ENCODE results near the gene ADAMTS17. TPM values are rescaled to one million over a fixed set of nuclear protein-coding genes. Genes with fewer than 3 reads are reported as not detected.

ADAMTS17 gene
- total and polyA plus RNA-seq, 8 donors = 4.2 to 16.4 (median 10.8) TPM

DNA sequence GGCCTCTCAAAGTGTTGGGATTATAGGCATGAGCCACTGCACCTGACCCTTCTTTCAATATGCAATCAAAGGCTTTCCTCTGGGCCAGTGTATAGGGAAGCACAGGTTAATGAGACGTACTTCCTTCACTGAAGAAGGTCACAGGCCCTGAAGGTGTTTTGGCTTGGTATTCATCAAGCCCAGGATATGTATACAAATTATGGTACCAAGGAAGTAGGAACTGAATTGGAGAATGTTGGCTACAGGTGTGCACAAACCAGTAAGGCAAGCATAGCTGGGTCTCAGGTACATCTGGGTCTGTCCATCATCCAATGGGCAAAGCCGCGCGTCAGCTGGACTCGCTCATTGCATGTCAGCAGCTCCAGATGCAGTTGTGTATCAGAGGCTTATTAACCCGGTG lies 237.9 kb downstream of the ADAMTS17 start:
- no peaks in the 10 kb centered on the region for H3K27me3 ChIP-seq
- H3K27ac ChIP-seq = no peak overlapping the region
- intact Hi-C loops (cut with DNase I) = no loop called here
- no peaks in the 10 kb centered on the region for H3K9me3 ChIP-seq
- no peaks in the 10 kb centered on the region for H3K36me3 ChIP-seq
- no peak overlapping the region for H3K4me3 ChIP-seq
- TF ChIP-seq, protein P1, sequence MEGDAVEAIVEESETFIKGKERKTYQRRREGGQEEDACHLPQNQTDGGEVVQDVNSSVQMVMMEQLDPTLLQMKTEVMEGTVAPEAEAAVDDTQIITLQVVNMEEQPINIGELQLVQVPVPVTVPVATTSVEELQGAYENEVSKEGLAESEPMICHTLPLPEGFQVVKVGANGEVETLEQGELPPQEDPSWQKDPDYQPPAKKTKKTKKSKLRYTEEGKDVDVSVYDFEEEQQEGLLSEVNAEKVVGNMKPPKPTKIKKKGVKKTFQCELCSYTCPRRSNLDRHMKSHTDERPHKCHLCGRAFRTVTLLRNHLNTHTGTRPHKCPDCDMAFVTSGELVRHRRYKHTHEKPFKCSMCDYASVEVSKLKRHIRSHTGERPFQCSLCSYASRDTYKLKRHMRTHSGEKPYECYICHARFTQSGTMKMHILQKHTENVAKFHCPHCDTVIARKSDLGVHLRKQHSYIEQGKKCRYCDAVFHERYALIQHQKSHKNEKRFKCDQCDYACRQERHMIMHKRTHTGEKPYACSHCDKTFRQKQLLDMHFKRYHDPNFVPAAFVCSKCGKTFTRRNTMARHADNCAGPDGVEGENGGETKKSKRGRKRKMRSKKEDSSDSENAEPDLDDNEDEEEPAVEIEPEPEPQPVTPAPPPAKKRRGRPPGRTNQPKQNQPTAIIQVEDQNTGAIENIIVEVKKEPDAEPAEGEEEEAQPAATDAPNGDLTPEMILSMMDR (IDR thresholded peaks at IDR 0.05) = no peak
- FAIRE-seq (no peak), DNase-seq (no peak), ATAC-seq (no peak)
- H3K4me1 ChIP-seq = no peaks in the 10 kb centered on the region
- 96 to 97% methylated on average over 6 of the region's 6 CpGs for WGBS, 2 donors

DNA sequence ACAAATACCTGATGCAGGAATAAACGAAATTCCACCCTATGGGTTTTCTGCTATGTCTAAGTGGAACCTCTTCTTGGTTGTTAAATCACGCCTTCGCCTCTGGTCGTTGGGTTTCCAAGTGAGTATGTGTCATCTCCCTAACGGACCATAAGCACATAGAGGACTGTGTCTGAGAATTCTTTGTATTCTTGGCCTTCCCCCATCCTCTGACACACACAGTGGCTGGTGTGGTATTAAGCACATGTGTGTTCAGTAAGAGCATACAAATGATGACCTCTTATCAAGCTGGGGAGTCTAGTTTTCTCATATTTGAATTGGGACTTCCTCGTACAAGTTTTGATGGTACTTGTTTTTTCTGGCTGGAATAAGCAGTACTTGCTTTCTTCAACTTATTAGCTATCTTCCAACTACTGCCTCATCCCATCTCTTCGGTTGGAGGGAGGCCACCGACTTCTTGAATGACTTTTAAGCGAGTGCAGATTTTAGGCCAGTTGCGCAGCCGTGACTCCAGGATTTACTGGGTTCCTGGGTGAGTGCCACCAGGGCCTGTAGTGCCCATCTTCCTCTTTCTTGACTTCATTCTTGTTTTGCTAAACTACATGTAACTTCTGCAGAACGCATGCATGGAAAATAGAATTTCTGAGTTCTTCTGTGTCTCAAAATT lies 240.2 kb downstream of the ADAMTS17 start:
- H3K4me3 ChIP-seq = no peak overlapping the region
- H3K4me1 ChIP-seq = no peaks in the 10 kb centered on the region
- H3K36me3 ChIP-seq = no peaks in the 10 kb centered on the region
- TF ChIP-seq, protein P1 (IDR thresholded peaks at IDR 0.05) = no peak
- intact Hi-C loops (cut with DNase I) = no loop called here
- FAIRE-seq = no peak
- peak in 1 of 6 donors; percentile 1 for DNase-seq
- H3K27me3 ChIP-seq = no peaks in the 10 kb centered on the region
- H3K9me3 ChIP-seq = no peaks in the 10 kb centered on the region
- 94 to 96% methylated on average over 12 of the region's 12 CpGs for WGBS, 2 donors
- no peak overlapping the region for H3K27ac ChIP-seq
- no peak for ATAC-seq

DNA sequence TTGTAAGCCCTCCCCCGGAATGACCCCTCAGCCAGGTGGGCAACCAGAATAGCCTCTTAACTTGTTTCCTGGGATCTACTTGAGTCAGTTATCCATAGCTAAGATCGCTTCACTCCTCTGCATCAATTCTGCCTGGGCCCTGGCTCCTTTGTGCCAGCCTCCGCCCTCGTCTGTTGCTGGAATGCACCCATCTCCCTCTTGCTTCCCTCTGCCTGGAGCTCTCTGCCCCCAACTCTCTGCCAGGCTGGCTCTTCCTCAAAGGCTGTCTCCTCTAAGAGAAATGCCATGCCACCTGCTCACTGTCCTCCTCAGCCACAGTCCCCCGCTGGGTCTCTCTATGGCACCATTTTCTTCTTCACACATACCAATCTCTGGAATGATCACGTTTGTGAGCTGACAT lies 240.8 kb downstream of the ADAMTS17 start:
- ATAC-seq = no peak
- intact Hi-C loops (cut with DNase I) = no loop called here
- TF ChIP-seq, protein P1 (IDR thresholded peaks at IDR 0.05) = no peak
- H3K27me3 ChIP-seq = no peaks in the 10 kb centered on the region
- no peaks in the 10 kb centered on the region for H3K9me3 ChIP-seq
- no peak for FAIRE-seq
- H3K4me1 ChIP-seq = no peaks in the 10 kb centered on the region
- no peaks in the 10 kb centered on the region for H3K36me3 ChIP-seq
- H3K27ac ChIP-seq = no peak overlapping the region
- no peak for DNase-seq
- WGBS, 2 donors = 93 to 95% methylated on average over 6 of the region's 6 CpGs
- H3K4me3 ChIP-seq = no peak overlapping the region

DNA sequence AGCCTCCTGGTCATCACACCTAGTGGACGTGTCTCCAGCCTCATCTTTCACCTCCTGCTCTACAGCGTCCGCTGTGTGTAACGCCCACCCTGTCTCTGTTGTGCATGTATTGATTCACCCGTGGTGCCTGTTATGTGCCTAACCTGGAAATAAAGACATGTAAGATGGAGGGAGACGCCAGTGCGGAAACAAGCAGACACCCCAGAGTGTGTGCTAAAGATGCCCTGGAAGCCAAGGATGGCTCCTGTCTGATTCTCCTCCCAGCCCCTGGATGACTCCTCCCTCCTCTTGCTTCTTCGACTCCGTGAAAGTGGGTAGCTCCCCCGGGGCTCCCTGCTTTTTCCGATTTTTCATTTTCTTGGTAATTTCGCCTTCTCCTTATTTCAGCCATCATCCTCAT lies 241.8 kb downstream of the ADAMTS17 start:
- no peaks in the 10 kb centered on the region for H3K9me3 ChIP-seq
- no peaks in the 10 kb centered on the region for H3K4me1 ChIP-seq
- no peak overlapping the region for H3K4me3 ChIP-seq
- no peak overlapping the region for H3K27ac ChIP-seq
- FAIRE-seq (no peak), DNase-seq (no peak), ATAC-seq (no peak)
- TF ChIP-seq, protein P1 (IDR thresholded peaks at IDR 0.05) = no peak
- no peaks in the 10 kb centered on the region for H3K27me3 ChIP-seq
- 93 to 94% methylated on average over 12 of the region's 12 CpGs for WGBS, 2 donors
- intact Hi-C loops (cut with DNase I) = no loop called here
- no peaks in the 10 kb centered on the region for H3K36me3 ChIP-seq

DNA sequence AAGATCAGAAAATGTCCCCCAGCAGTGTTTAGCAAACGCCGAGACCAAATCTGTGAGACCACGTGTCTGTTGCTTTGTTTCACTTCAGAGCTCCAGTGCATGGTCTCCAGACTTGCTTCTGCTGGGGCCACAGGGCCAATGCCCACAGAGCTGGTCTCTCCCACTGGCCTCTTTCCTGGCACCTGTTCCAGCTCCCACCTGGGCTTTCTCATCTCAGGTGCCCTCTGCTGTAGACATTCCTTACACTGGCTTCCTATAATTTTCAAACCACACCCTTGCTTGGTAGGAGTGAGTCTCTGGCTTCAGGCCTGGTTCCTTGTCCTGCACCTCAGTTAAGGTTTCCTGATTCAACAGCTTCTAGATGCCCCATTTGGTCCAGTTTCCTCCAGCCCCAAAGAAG lies 243.1 kb downstream of the ADAMTS17 start:
- Histone ChIP-seq H3K4me1 (no peaks in the 10 kb centered on the region), H3K4me3 (no peak overlapping the region), H3K36me3 (no peaks in the 10 kb centered on the region), H3K27ac (no peak overlapping the region), H3K27me3 (no peaks in the 10 kb centered on the region), H3K9me3 (no peaks in the 10 kb centered on the region)
- no peak for DNase-seq
- peak in 2 of 4 donors; percentile 56 for ATAC-seq
- intact Hi-C loops (cut with DNase I) = no loop called here
- FAIRE-seq = no peak
- TF ChIP-seq, protein P1 (IDR thresholded peaks at IDR 0.05) = no peak
- WGBS, 2 donors = 75 to 98% methylated on average over 3 of the region's 3 CpGs
